IMR-90 (cell line): ENCODE measurements around the gene PDF.

Experiments used
- CEBPB ChIP-seq: IDR thresholded peaks from 2 replicates; pipeline ENCODE4 v1.6.1; 2012; ENCODE audit warnings: low read depth, low read length, improper control_type of control experiment
- CTCF ChIP-seq: conservative IDR thresholded peaks from 2 replicates; pipeline ENCODE4 v1.5.1; 2012; ENCODE audit warnings: mild to moderate bottlenecking, low read depth, low read length, improper control_type of control experiment
- ELK1 ChIP-seq: fragments of 150-350 bp; IDR thresholded peaks from 2 replicates; pipeline ENCODE4 v1.6.1; 2016; ENCODE audit warnings: low read depth, mild to moderate bottlenecking, low read length, moderate library complexity, borderline replicate concordance
- MAZ ChIP-seq: IDR thresholded peaks from 2 replicates; pipeline ENCODE4 v1.6.1; 2012; ENCODE audit warnings: low read depth, mild to moderate bottlenecking, low read length, improper control_type of control experiment, moderate library complexity, borderline replicate concordance
- MXI1 ChIP-seq: IDR thresholded peaks from 2 replicates; pipeline ENCODE4 v1.6.1; 2012; ENCODE audit warnings: low read depth, mild to moderate bottlenecking, low read length, moderate library complexity, borderline replicate concordance
- POLR2A ChIP-seq: IDR thresholded peaks from 2 replicates; pipeline ENCODE4 v1.6.1; 2012; ENCODE audit warnings: mild to moderate bottlenecking, low read depth, low read length
- SMC3 ChIP-seq: fragments of 150-350 bp; IDR thresholded peaks from 2 replicates; pipeline ENCODE4 v1.6.1; 2016; ENCODE audit warnings: low read depth, mild to moderate bottlenecking, antibody characterized with exemption, low read length, moderate library complexity
- TF ChIP-seq, protein P1 (sequence below): fragments of 150-350 bp; IDR thresholded peaks from 2 replicates; pipeline ENCODE4 v1.6.1; 2017; ENCODE audit warnings: mild to moderate bottlenecking, antibody characterized with exemption, low read length, low read depth

- TF ChIP-seq POLR2A (no peak), CTCF (no peak), CEBPB (no peak), MAZ (no peak), MXI1 (no peak), SMC3 (no peak), ELK1 (no peak)
- TF ChIP-seq, protein P1, sequence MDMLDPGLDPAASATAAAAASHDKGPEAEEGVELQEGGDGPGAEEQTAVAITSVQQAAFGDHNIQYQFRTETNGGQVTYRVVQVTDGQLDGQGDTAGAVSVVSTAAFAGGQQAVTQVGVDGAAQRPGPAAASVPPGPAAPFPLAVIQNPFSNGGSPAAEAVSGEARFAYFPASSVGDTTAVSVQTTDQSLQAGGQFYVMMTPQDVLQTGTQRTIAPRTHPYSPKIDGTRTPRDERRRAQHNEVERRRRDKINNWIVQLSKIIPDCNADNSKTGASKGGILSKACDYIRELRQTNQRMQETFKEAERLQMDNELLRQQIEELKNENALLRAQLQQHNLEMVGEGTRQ: no peak
These were observed 36.3 kb downstream of the PDF start for GRCh38 chr16:69294051-69294450.
